ENCODE results near the gene LHPP.

GRCh38 chr10:124543971-124544370 lies 82.3 kb downstream of the LHPP start:
- TF ChIP-seq CTCF (IDR thresholded peaks at IDR 0.05): no peak
- TF ChIP-seq POLR2A (IDR thresholded peaks at IDR 0.05): no peak
- TF ChIP-seq EP300 (IDR thresholded peaks at IDR 0.05): no peak
